Gastroesophageal sphincter (tissue), 3 donors: ENCODE data around the gene IFT172.

Experiments
- EP300 ChIP-seq: sonication (generic); formaldehyde crosslinking; IDR thresholded peaks from one replicate; pipeline ENCODE4 v1.6.1; 2017; ENCODE audit warnings: antibody characterized with exemption, mild to moderate bottlenecking
- POLR2A ChIP-seq, 2 donors: fragments of 450-650 bp; IDR thresholded peaks; one replicate each; pipeline ENCODE4 v1.6.1; 2017; ENCODE audit warnings: antibody characterized with exemption in 2 of 2, mild to moderate bottlenecking in 2 of 2, moderate library complexity in 1 of 2
- TF ChIP-seq, protein P1 (sequence below), 4 experiments: fragments of 200-600 bp in 2 of 4; fragments of 450-650 bp in 2 of 4; sonication (generic) in 1 of 4; IDR thresholded peaks; one replicate each; pipeline ENCODE4 v1.5.1; 2017 to 2019; ENCODE audit warnings: antibody characterized with exemption in 4 of 4, mild to moderate bottlenecking in 2 of 4, moderate library complexity in 2 of 4

DNA sequence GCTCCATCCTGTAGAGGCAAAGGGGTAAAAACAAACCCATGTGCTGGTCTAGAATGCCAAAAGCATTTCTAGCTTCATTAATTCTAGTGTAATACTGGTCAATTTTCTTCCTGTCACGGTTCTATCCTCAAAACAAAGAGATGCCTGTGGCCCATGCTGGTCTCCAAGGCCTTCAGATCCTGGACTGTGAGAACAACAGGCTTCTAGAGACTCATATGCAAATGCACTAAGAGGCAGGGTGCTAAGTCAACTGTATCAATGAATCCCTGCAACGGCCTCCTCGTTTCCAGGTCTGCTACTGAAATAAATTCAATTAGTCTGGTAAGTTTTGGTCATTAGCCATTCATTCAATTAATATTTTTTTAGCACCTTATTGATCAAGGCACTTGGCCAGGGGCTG lies 4.0 kb downstream of the IFT172 start:
- TF ChIP-seq, protein P1, sequence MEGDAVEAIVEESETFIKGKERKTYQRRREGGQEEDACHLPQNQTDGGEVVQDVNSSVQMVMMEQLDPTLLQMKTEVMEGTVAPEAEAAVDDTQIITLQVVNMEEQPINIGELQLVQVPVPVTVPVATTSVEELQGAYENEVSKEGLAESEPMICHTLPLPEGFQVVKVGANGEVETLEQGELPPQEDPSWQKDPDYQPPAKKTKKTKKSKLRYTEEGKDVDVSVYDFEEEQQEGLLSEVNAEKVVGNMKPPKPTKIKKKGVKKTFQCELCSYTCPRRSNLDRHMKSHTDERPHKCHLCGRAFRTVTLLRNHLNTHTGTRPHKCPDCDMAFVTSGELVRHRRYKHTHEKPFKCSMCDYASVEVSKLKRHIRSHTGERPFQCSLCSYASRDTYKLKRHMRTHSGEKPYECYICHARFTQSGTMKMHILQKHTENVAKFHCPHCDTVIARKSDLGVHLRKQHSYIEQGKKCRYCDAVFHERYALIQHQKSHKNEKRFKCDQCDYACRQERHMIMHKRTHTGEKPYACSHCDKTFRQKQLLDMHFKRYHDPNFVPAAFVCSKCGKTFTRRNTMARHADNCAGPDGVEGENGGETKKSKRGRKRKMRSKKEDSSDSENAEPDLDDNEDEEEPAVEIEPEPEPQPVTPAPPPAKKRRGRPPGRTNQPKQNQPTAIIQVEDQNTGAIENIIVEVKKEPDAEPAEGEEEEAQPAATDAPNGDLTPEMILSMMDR (IDR thresholded peaks at IDR 0.05) = no peak
- TF ChIP-seq POLR2A (IDR thresholded peaks at IDR 0.05) = no peak
- TF ChIP-seq EP300 = no peak
